Endothelial cell of umbilical vein (primary cell): ENCODE results near the gene LY9. TPM values are rescaled to one million over a fixed set of nuclear protein-coding genes. Genes with fewer than 3 reads are reported as not detected.
"Not testable (repeated sequence)": the region's sequence is repeated elsewhere in the genome, so short reads cannot be mapped to it uniquely, and the experiment has no call there.

ENCODE experiments used
- BruUV-seq: library from RNA; stranded (reverse); fragments of 400-500 nt; replicated peaks from 2 replicates; lab custom pipeline; 2021; lab: Mats Ljungman, UMichigan
- CTCF ChIA-PET: fragments of 300-600, 350-600 bp; sonication (Branson Sonifier 250); formaldehyde crosslinking; loops from one replicate; lab custom pipeline; 2021; ENCODE audit warnings: antibody characterized with exemption, inconsistent platforms; lab: Charles Lee
- POLR2A ChIA-PET: fragments of 300-600, 350-600 bp; sonication (Branson Sonifier 250); formaldehyde crosslinking; loops from one replicate; lab custom pipeline; 2021; ENCODE audit warnings: antibody characterized with exemption, inconsistent platforms; lab: Charles Lee
- DNase-seq: peaks from one replicate; pipeline ENCODE4 v3.0.0-alpha.2; 2011; ENCODE audit warnings: low read depth, low spot score
- FAIRE-seq: peaks from 2 replicates; lab custom pipeline; 2011; peaks lifted over from hg19 to GRCh38; lab: Jason Lieb, UNC
- H2AFZ ChIP-seq: 2 replicates; pipeline ENCODE4 v1.6.0; 2012; ENCODE audit warnings: low read depth, low read length, control low read depth, inconsistent platforms
- H3K27ac ChIP-seq: 2 replicates; pipeline ENCODE4 v1.5.1; 2011; ENCODE audit warnings: low read depth, mild to moderate bottlenecking, control low read depth, low read length, moderate library complexity; ENCODE audit not compliant: insufficient read depth
- H3K27me3 ChIP-seq, 2 experiments: 2 replicates each; pipeline versions ENCODE4 v1.6.0 to v1.6.1; 2011; ENCODE audit warnings: low read length in 2 of 2, mixed read lengths in 1 of 2; ENCODE audit not compliant: control insufficient read depth in 2 of 2, insufficient read depth in 2 of 2
- H3K36me3 ChIP-seq, 2 experiments: 2 replicates in 1 of 2; 3 replicates in 1 of 2; pipeline ENCODE4 v1.5.1; 2011; ENCODE audit warnings: low read length in 2 of 2, mild to moderate bottlenecking in 1 of 2, moderate library complexity in 1 of 2; ENCODE audit not compliant: control insufficient read depth in 2 of 2, insufficient read depth in 2 of 2; ENCODE audit errors: extremely low read depth in 1 of 2
- H3K4me1 ChIP-seq: 3 replicates; pipeline ENCODE4 v1.5.1; 2011; ENCODE audit warnings: mild to moderate bottlenecking, low read length; ENCODE audit not compliant: control insufficient read depth, insufficient read depth; ENCODE audit errors: extremely low read depth
- H3K4me2 ChIP-seq: 2 replicates; pipeline ENCODE4 v1.6.1; 2011; ENCODE audit warnings: low read length, control low read depth, mixed read lengths; ENCODE audit not compliant: insufficient read depth
- H3K4me3 ChIP-seq, 3 experiments: fragments of 200-600 bp in 1 of 3; sonication (generic), shearing (Covaris generic) in 1 of 3; replicated peaks in 1 of 3; 2 replicates each; pipeline ENCODE4 v1.5.1; 2011 to 2016; ENCODE audit warnings: control low read depth in 3 of 3, low read length in 3 of 3, mild to moderate bottlenecking in 2 of 3, inconsistent platforms in 1 of 3, low read depth in 1 of 3, moderate library complexity in 1 of 3; ENCODE audit not compliant: insufficient read depth in 1 of 3
- H3K79me2 ChIP-seq: 2 replicates; pipeline ENCODE4 v1.6.0; 2012; ENCODE audit warnings: low read length, inconsistent platforms; ENCODE audit not compliant: control insufficient read depth, insufficient read depth
- H3K9ac ChIP-seq: replicated peaks from 2 replicates; pipeline ENCODE3; 2011; ENCODE audit warnings: low read length, control low read depth; ENCODE audit not compliant: insufficient read depth; ENCODE audit errors: extremely low read depth
- H3K9me1 ChIP-seq: replicated peaks from 3 replicates; pipeline ENCODE4 v1.6.0; 2011; ENCODE audit warnings: mild to moderate bottlenecking, low read length; ENCODE audit not compliant: control insufficient read depth, insufficient read depth; ENCODE audit errors: extremely low read depth
- H3K9me3 ChIP-seq: replicated peaks from 2 replicates; pipeline ENCODE4 v1.5.1; 2012; ENCODE audit warnings: low read length, inconsistent platforms; ENCODE audit not compliant: control insufficient read depth, insufficient read depth
- H4K20me1 ChIP-seq: replicated peaks from 2 replicates; pipeline ENCODE3; 2011; ENCODE audit warnings: mild to moderate bottlenecking, low read length; ENCODE audit not compliant: control insufficient read depth, insufficient read depth; ENCODE audit errors: extremely low read depth
- EZH2 ChIP-seq: IDR thresholded peaks from 2 replicates; pipeline ENCODE4 v1.6.1; 2012; ENCODE audit warnings: borderline replicate concordance, low read depth, mild to moderate bottlenecking, moderate library complexity, low read length, inconsistent platforms; ENCODE audit not compliant: severe bottlenecking
- FOS ChIP-seq: IDR thresholded peaks from 2 replicates; pipeline ENCODE4 v1.6.1; 2011; ENCODE audit warnings: mild to moderate bottlenecking, low read length, moderate library complexity, borderline replicate concordance; ENCODE audit not compliant: insufficient read depth
- GATA2 ChIP-seq: IDR thresholded peaks from 2 replicates; pipeline ENCODE4 v1.7.0; 2011; ENCODE audit warnings: low read depth, mild to moderate bottlenecking, moderate library complexity, mixed read lengths, low read length; ENCODE audit not compliant: insufficient read length, insufficient read depth
- JUN ChIP-seq: IDR thresholded peaks from 2 replicates; pipeline ENCODE4 v1.6.1; 2011; ENCODE audit warnings: borderline replicate concordance, low read depth; ENCODE audit not compliant: insufficient read length, insufficient read depth
- MYC ChIP-seq: IDR thresholded peaks from one replicate; pipeline ENCODE4 v1.6.1; 2011; ENCODE audit warnings: mild to moderate bottlenecking, low read depth, low read length
- POLR2A ChIP-seq: IDR thresholded peaks from 2 replicates; pipeline ENCODE4 v1.6.1; 2012; ENCODE audit warnings: low read depth, mild to moderate bottlenecking, control low read depth, low read length
- POLR2AphosphoS5 ChIP-seq: IDR thresholded peaks from 2 replicates; pipeline ENCODE4 v1.6.1; 2012; ENCODE audit warnings: low read depth, mild to moderate bottlenecking, control low read depth, low read length, moderate library complexity; ENCODE audit not compliant: insufficient read depth
- dilution Hi-C: fragments of 300-500 bp; cut with MboI; formaldehyde crosslinking; loops from one replicate; pipeline ENCODE4 v1.15.0; 2019; ENCODE audit warnings: low sequenced_read_pairs; ENCODE audit not compliant: extremely low pct_ligation_motif_present
- intact Hi-C: fragments of 100-400 bp; cut with micrococcal nuclease; formaldehyde crosslinking; loops from one replicate; pipeline ENCODE4 v1.10.0; 2022
- polyA plus RNA-seq, 4 experiments: library from polyadenylated mRNA; depleted of rRNA in 3 of 4; stranded (reverse) in 3 of 4; unstranded in 1 of 4; fragments of >200 nt; gene quantifications; 2 replicates each; pipeline versions ENCODE4 v1.2.1 to v1.2.3, GENCODE V29; 2011 to 2012; ENCODE audit warnings: missing spikeins in 1 of 4
- total RNA-seq: library from RNA; stranded (reverse); gene quantifications from 2 replicates; pipeline ENCODE4 v1.2.3, GENCODE V29; 2021
- TF ChIP-seq, protein P1 (sequence below), 2 donors: IDR thresholded peaks; 1 replicate in 1 of 2; 2 replicates in 1 of 2; pipeline ENCODE4 v1.5.1; 2011; ENCODE audit warnings: low read length in 2 of 2, mild to moderate bottlenecking in 2 of 2, moderate library complexity in 2 of 2, control low read depth in 1 of 2, inconsistent platforms in 1 of 2, low read depth in 1 of 2; ENCODE audit not compliant: insufficient read depth in 1 of 2; ENCODE audit errors: extremely low read depth in 1 of 2
- TF ChIP-seq, protein P2 (sequence below): IDR thresholded peaks from 2 replicates; pipeline ENCODE4 v1.6.1; 2011; ENCODE audit not compliant: insufficient read depth, insufficient read length

The LY9 gene
- total and polyA plus RNA-seq, 2 donors (not counting 3 experiments of a cell fraction or from before 2014, with no cell fraction given), result not detected

DNA sequence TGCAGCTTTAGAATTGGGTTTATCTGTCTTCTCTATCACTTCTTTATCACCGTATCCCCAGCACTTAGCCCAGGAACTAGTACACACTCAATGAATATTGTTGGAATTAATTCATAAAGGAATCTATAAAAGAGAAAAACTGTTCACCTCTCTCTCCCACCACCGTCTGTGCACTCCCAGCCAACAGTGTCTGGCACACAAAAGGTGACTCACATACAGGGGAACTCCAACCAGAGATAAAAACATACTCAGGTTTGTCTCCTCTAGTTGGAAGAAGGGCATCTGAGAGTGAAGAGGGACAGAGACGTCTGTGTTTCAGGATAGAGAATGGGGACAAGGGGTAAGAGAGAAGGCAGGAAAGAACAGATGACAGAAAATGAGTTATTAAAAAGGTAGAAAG lies 79.0 kb downstream of the LY9 start:
- Histone ChIP-seq H3K27ac (no peak overlapping the region), H3K4me1 (no peaks in the 10 kb centered on the region), H2AFZ (no peak overlapping the region), H3K36me3 (no peaks in the 10 kb centered on the region), H3K4me2 (no peak overlapping the region), H3K9ac (no peak overlapping the region), H3K79me2 (no peaks in the 10 kb centered on the region), H3K9me1 (no peaks in the 10 kb centered on the region), H4K20me1 (no peaks in the 10 kb centered on the region), H3K4me3 (no peak overlapping the region), H3K27me3 (no peaks in the 10 kb centered on the region), H3K9me3 (no peaks in the 10 kb centered on the region)
- dilution Hi-C loops (no loop called here), intact Hi-C loops (no loop called here)
- BruUV-seq, result no TSS peak
- no peak for TF ChIP-seq POLR2A
- TF ChIP-seq, protein P1, sequence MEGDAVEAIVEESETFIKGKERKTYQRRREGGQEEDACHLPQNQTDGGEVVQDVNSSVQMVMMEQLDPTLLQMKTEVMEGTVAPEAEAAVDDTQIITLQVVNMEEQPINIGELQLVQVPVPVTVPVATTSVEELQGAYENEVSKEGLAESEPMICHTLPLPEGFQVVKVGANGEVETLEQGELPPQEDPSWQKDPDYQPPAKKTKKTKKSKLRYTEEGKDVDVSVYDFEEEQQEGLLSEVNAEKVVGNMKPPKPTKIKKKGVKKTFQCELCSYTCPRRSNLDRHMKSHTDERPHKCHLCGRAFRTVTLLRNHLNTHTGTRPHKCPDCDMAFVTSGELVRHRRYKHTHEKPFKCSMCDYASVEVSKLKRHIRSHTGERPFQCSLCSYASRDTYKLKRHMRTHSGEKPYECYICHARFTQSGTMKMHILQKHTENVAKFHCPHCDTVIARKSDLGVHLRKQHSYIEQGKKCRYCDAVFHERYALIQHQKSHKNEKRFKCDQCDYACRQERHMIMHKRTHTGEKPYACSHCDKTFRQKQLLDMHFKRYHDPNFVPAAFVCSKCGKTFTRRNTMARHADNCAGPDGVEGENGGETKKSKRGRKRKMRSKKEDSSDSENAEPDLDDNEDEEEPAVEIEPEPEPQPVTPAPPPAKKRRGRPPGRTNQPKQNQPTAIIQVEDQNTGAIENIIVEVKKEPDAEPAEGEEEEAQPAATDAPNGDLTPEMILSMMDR (IDR thresholded peaks at IDR 0.05; ENCODE audit: extremely low read depth in 1 of 2, insufficient read depth in 1 of 2, low read depth in 1 of 2, low read length in 2 of 2), result no peak
- no peak for TF ChIP-seq GATA2
- TF ChIP-seq, protein P2, sequence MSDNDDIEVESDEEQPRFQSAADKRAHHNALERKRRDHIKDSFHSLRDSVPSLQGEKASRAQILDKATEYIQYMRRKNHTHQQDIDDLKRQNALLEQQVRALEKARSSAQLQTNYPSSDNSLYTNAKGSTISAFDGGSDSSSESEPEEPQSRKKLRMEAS, result no peak
- no peak for TF ChIP-seq MYC
- no peak for TF ChIP-seq FOS
- no peak for TF ChIP-seq EZH2
- no peak for TF ChIP-seq JUN
- no peak for TF ChIP-seq POLR2AphosphoS5
- DNase-seq (no peak), FAIRE-seq (no peak)
- ChIA-PET POLR2A (no interaction called here), CTCF (no interaction called here)

DNA sequence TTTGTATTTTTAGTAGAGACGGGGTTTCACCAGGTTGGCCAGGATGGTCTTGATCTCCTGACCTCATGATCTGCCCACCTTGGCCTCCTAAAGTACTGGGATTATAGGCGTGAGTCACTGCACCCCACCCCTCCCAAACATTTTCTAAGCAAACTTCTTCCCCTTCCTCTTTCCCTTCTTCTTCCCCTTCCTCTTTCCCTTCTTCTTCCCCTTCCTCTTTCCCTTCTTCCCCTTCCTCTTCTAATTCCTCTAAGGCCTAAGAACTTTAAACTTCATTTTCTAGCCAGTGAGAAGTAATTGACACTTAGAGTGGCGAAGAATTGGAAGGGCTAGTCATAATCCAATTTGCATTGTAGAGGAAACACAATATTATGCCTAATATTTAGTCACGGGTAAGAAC lies 79.6 kb downstream of the LY9 start:
- H3K27ac ChIP-seq, H3K79me2 ChIP-seq, H3K4me1 ChIP-seq, H3K9me3 ChIP-seq, H3K9me1 ChIP-seq, H2AFZ ChIP-seq, intact Hi-C loops, H3K4me2 ChIP-seq, dilution Hi-C loops, CTCF ChIA-PET, H3K9ac ChIP-seq, H3K4me3 ChIP-seq, BruUV-seq, POLR2A ChIA-PET, H3K27me3 ChIP-seq, H4K20me1 ChIP-seq, FAIRE-seq, DNase-seq, H3K36me3 ChIP-seq: not testable (repeated sequence)
